HG02885 (cell line): ENCODE data around the gene ZC3H12C.
"Not testable (repeated sequence)": the region's sequence is repeated elsewhere in the genome, so short reads cannot be mapped to it uniquely, and the experiment has no call there.

Experiments used
- ATAC-seq: cut with Tn5 transposase; IDR thresholded peaks from one replicate; pipeline ENCODE4 v1.9.1; 2021; ENCODE audit warnings: mild to moderate bottlenecking; ENCODE audit not compliant: unreplicated experiment, poor library complexity

ZC3H12C gene

GRCh38 chr11:110174645-110175310 lies 81.6 kb downstream of the ZC3H12C start:
- no peak for ATAC-seq

DNA sequence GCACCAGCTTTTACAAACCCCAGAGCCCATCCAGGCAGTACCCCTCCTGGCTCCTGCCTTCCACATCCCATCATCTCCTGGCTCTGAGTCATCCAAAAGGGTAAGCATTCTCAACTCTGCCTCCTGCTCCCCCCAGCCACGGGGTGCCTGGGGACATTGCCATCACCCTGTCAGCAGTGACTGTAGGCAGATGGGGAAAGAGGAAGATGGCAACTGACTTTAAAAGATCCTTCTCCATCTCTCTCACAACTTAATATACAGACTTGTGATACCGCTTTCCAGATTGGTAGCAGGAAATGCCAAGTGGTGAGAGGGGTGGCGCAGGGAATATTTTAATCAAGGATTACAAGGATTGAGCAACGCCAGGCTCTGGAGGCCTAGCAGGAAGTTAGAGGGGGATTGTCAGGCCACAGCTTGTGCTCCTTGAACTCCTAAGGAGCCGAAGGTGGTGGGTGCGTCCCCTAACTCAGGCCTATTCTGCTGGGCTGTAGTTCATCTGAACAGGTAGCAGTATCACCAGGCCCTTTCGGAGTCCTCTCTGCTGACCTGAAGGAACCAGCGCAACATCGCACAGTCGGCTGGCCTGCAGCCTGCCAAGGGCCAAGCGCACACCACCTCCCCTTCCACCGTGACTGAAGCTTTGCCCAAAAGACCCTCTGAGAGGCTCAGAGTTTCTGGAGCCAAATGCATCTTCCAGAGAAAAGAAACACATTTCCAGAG lies 83.3 kb downstream of the ZC3H12C start:
- no peak for ATAC-seq

GRCh38 chr11:110177086-110177456 lies 83.9 kb downstream of the ZC3H12C start:
- ATAC-seq = no peak

GRCh38 chr11:110179064-110179463 lies 85.9 kb downstream of the ZC3H12C start:
- ATAC-seq = no peak

DNA sequence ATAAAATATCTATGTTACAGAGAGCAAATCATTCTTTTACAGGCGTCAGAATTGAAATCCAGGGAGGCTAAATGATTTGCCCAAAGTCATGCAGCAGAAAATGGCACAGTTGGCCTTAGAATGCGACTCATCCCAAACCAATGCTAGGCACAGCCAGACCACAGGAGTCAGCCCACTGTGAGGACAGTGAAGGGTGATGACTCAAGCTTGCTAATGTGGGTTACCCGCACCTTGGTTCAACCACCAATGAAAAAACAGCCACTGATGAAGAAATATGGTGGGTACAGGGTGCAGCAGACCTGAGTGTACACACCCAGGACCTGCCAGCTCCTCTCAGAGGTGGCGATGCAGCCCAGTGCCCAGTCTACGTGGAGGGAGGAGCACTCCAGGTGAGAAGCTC lies 89.7 kb downstream of the ZC3H12C start:
- ATAC-seq = no peak

GRCh38 chr11:110184456-110184855 lies 91.3 kb downstream of the ZC3H12C start:
- no peak for ATAC-seq

DNA sequence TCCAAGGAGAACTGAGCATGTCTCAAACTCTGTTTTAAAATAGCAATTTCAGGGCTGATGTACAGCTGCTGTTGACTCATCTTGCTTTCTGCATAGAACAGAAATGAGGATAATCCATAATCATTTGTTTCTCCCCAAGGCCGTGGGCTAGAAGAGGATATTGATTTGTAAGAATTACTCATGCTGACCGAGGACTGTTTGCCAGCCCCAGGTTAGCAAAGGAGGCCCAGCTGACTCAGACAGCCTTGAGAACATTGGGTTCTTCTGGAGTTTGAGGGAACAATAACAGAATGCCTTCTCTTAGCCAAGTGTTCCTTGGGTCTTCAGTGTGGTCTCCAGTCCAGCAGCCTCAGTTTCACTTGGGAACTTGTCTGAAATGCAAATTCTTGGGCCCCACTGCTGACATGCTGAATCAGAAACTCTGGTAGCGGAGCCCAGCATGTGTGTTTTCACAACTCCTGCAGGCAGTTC lies 92.0 kb downstream of the ZC3H12C start:
- ATAC-seq = no peak

DNA sequence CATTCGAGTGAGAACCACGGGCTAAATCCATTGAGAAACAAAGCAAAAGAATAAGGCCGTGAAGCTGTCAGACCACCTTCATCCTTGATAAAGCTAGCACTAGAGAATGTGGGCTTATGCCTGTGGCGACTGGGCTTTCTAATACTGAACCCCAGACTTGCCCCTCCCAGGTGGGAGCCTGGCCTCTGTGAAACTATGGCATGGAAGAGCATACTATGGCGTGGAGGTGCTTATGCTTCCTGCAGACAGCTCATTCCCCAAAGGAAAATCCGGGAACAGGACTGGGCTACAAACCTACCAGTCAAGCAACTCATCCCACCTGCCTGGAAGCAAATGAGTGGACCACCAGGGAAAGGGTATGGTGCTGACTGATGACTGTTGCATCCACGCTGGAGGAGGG lies 92.4 kb downstream of the ZC3H12C start:
- no peak for ATAC-seq

- ATAC-seq = no peak
Measured at GRCh38 chr11:110186456-110186855, 93.3 kb downstream of the ZC3H12C start.

GRCh38 chr11:110186867-110187266 lies 93.7 kb downstream of the ZC3H12C start:
- no peak for ATAC-seq

GRCh38 chr11:110187731-110188130 lies 94.5 kb downstream of the ZC3H12C start:
- no peak for ATAC-seq

- ATAC-seq = no peak
Measured at GRCh38 chr11:110190885-110191284, 97.7 kb downstream of the ZC3H12C start.

- ATAC-seq = peak; percentile 76
Measured at GRCh38 chr11:110192604-110193282, 99.6 kb downstream of the ZC3H12C start.

DNA sequence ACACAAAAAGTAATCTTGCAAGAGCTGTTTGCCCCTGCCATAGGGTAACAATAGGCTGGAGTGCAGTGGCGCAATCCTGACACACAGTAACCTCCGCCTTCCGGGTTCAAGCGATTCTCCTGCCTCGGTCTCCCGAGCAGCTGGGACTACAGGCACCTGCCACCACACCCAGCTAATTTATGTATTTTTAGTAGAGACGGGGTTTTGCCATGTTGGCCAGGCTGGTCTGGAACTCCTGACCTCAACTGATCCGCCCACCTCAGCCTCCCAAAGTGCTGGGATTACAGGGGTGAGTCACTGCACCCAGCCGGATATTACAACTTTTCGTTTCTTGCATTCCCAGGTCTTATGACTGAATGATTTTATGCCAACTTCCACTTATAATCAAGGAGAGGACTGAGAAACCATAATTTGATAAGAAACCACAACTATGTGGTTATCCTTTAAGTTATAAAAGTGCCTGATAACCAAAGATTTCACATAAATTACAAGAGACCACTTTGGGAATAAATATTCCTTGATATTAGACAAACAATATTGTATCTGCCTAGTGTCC lies 101.1 kb downstream of the ZC3H12C start:
- ATAC-seq = not testable (repeated sequence)

- ATAC-seq = no peak
Measured at GRCh38 chr11:110196241-110196754, 103.1 kb downstream of the ZC3H12C start.

- no peak for ATAC-seq
Measured at GRCh38 chr11:110196884-110197420, 103.8 kb downstream of the ZC3H12C start.

GRCh38 chr11:110198031-110198729 lies 105.0 kb downstream of the ZC3H12C start:
- ATAC-seq = no peak

- no peak for ATAC-seq
Measured at GRCh38 chr11:110199184-110199981, 106.2 kb downstream of the ZC3H12C start.

GRCh38 chr11:110200241-110200640 lies 107.0 kb downstream of the ZC3H12C start:
- no peak for ATAC-seq
